HEK293 (cell line): ENCODE data around the gene PARP9.

Experiments
- CTCF ChIA-PET: fragments of 350-600 bp; formaldehyde crosslinking; extraction: SDS; loops from one replicate; lab custom pipeline; 2021; ENCODE audit warnings: antibody characterized with exemption; lab: Yijun Ruan, JAX
- POLR2A ChIA-PET: fragments of 300-600 bp; formaldehyde crosslinking; extraction: SDS; loops from one replicate; lab custom pipeline; 2020; ENCODE audit warnings: antibody characterized with exemption, inconsistent platforms; lab: Yijun Ruan, JAX
- H3K27ac ChIP-seq: fragments of 200-500 bp; sonication (Bioruptor generic); 2 replicates; pipeline ENCODE4 v1.5.1; 2014; ENCODE audit warnings: low read depth, low read length, control low read depth, inconsistent platforms; ENCODE audit errors: extremely low read depth
- H3K36me3 ChIP-seq, 2 experiments: fragments of 200-500 bp in 1 of 2; sonication (Bioruptor generic) in 1 of 2; 1 replicate in 1 of 2; 2 replicates in 1 of 2; pipeline ENCODE4 v1.5.1; 2014 to 2017; ENCODE audit warnings: inconsistent platforms in 2 of 2, low read length in 2 of 2; ENCODE audit not compliant: control insufficient read depth in 2 of 2, insufficient read depth in 1 of 2
- H3K4me1 ChIP-seq: fragments of 200-500 bp; sonication (Bioruptor generic); 2 replicates; pipeline ENCODE4 v1.5.1; 2014; ENCODE audit warnings: mild to moderate bottlenecking, low read length, inconsistent platforms; ENCODE audit not compliant: control insufficient read depth, insufficient read depth
- H3K4me3 ChIP-seq: 2 replicates; pipeline ENCODE4 v1.5.1; 2011; ENCODE audit warnings: low read depth, mild to moderate bottlenecking, control low read depth, low read length, moderate library complexity
- H3K9me3 ChIP-seq: fragments of 200-500 bp; sonication (Bioruptor generic); 2 replicates; pipeline ENCODE4 v1.5.1; 2014; ENCODE audit warnings: low read depth, low read length, inconsistent platforms; ENCODE audit not compliant: control insufficient read depth, insufficient read depth
- ZBTB21 ChIP-seq: fragments of 450-650 bp; formaldehyde crosslinking; IDR thresholded peaks from 2 replicates; pipeline ENCODE4 v1.5.1; 2017; ENCODE audit warnings: missing biosample characterization, missing genetic modification characterization
- ZIC2 ChIP-seq: fragments of 450-650 bp; formaldehyde crosslinking; IDR thresholded peaks from 2 replicates; pipeline ENCODE4 v1.5.1; 2016; ENCODE audit warnings: missing biosample characterization, missing genetic modification characterization
- ZNF157 ChIP-seq: fragments of 450-650 bp; formaldehyde crosslinking; IDR thresholded peaks from 2 replicates; pipeline ENCODE4 v1.5.1; 2016; ENCODE audit warnings: missing biosample characterization, missing genetic modification characterization
- ZNF16 ChIP-seq: fragments of 450-650 bp; formaldehyde crosslinking; IDR thresholded peaks from 2 replicates; pipeline ENCODE4 v1.5.1; 2016; ENCODE audit warnings: low read depth, missing biosample characterization, missing genetic modification characterization
- ZNF311 ChIP-seq: fragments of 450-650 bp; formaldehyde crosslinking; IDR thresholded peaks from 2 replicates; pipeline ENCODE4 v1.5.1; 2017; ENCODE audit warnings: missing biosample characterization, missing genetic modification characterization, borderline replicate concordance
- ZNF341 ChIP-seq: fragments of 450-650 bp; formaldehyde crosslinking; IDR thresholded peaks from 2 replicates; pipeline ENCODE4; 2016; ENCODE audit warnings: low read depth, missing biosample characterization, missing genetic modification characterization
- ZNF366 ChIP-seq: fragments of 450-650 bp; formaldehyde crosslinking; conservative IDR thresholded peaks from 2 replicates; pipeline ENCODE4 v1.5.1; 2016; ENCODE audit warnings: missing biosample characterization, missing genetic modification characterization
- ZNF391 ChIP-seq: fragments of 450-650 bp; formaldehyde crosslinking; IDR thresholded peaks from 2 replicates; pipeline ENCODE4 v1.5.1; 2016; ENCODE audit warnings: low read depth, missing biosample characterization, missing genetic modification characterization, borderline replicate concordance
- ZNF423 ChIP-seq: fragments of 450-650 bp; formaldehyde crosslinking; IDR thresholded peaks from 2 replicates; pipeline ENCODE4 v1.5.1; 2016; ENCODE audit warnings: missing biosample characterization, missing genetic modification characterization
- ZNF549 ChIP-seq: fragments of 450-650 bp; IDR thresholded peaks from 2 replicates; pipeline ENCODE4 v1.5.1; 2018; ENCODE audit warnings: missing biosample characterization, missing genetic modification characterization, mild to moderate bottlenecking, inconsistent platforms, moderate library complexity
- ZNF555 ChIP-seq: fragments of 450-650 bp; formaldehyde crosslinking; conservative IDR thresholded peaks from 2 replicates; pipeline ENCODE4 v1.5.1; 2017; ENCODE audit warnings: missing biosample characterization, mild to moderate bottlenecking, missing genetic modification characterization, inconsistent platforms
- ZNF560 ChIP-seq: fragments of 450-650 bp; formaldehyde crosslinking; IDR thresholded peaks from 2 replicates; pipeline ENCODE4 v1.5.1; 2017; ENCODE audit warnings: missing biosample characterization, missing genetic modification characterization, borderline replicate concordance
- ZNF610 ChIP-seq: fragments of 450-650 bp; formaldehyde crosslinking; IDR thresholded peaks from 2 replicates; pipeline ENCODE4 v1.5.1; 2016; ENCODE audit warnings: missing biosample characterization, missing genetic modification characterization, borderline replicate concordance
- ZNF664 ChIP-seq: fragments of 450-650 bp; formaldehyde crosslinking; IDR thresholded peaks from 2 replicates; pipeline ENCODE4 v1.5.1; 2016; ENCODE audit warnings: missing biosample characterization, missing genetic modification characterization
- ZNF701 ChIP-seq: fragments of 450-650 bp; formaldehyde crosslinking; IDR thresholded peaks from 2 replicates; pipeline ENCODE4 v1.5.1; 2016; ENCODE audit warnings: missing biosample characterization, missing genetic modification characterization
- ZNF747 ChIP-seq: fragments of 450-650 bp; formaldehyde crosslinking; IDR thresholded peaks from 2 replicates; pipeline ENCODE4 v1.5.1; 2016; ENCODE audit warnings: missing biosample characterization, missing genetic modification characterization
- ZNF76 ChIP-seq: fragments of 450-650 bp; formaldehyde crosslinking; IDR thresholded peaks from 2 replicates; pipeline ENCODE4; 2016; ENCODE audit warnings: low read depth, missing biosample characterization, missing genetic modification characterization, borderline replicate concordance
- ZSCAN23 ChIP-seq: fragments of 450-650 bp; formaldehyde crosslinking; IDR thresholded peaks from 2 replicates; pipeline ENCODE4 v1.5.1; 2016; ENCODE audit warnings: missing biosample characterization, missing genetic modification characterization
- TF ChIP-seq, protein P1 (sequence below): fragments of 450-650 bp; formaldehyde crosslinking; IDR thresholded peaks from 2 replicates; pipeline ENCODE4 v1.5.1; 2016; ENCODE audit warnings: missing biosample characterization, missing genetic modification characterization
- TF ChIP-seq, protein P2 (sequence below): fragments of 450-650 bp; formaldehyde crosslinking; IDR thresholded peaks from 2 replicates; pipeline ENCODE4 v1.5.0; 2017; ENCODE audit warnings: missing biosample characterization, missing genetic modification characterization, borderline replicate concordance
- TF ChIP-seq, protein P3 (sequence below): fragments of 450-650 bp; formaldehyde crosslinking; IDR thresholded peaks from 2 replicates; pipeline ENCODE4 v1.5.1; 2017; ENCODE audit warnings: missing biosample characterization, missing genetic modification characterization

Gene PARP9

DNA sequence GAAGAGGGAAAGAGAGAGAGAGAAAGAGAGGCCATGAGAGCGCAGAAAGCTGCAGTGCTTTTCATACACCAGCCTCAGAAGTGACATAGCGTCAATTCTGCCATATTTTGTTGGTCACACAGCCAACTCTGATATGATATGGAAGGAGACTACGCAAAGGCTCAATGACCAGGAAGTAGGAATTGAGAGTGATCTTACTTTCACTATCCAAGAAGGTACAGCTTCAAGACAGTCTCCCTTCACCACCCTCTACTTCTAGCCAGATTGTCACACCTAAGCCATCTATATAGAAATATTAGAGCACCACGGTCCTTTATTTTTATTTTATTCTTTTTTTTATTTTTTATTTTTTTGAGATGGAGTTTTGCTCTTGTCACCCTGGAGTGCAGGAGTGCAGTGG is 34.5 kb upstream of the PARP9 start (continued):
- TF ChIP-seq, protein P1, sequence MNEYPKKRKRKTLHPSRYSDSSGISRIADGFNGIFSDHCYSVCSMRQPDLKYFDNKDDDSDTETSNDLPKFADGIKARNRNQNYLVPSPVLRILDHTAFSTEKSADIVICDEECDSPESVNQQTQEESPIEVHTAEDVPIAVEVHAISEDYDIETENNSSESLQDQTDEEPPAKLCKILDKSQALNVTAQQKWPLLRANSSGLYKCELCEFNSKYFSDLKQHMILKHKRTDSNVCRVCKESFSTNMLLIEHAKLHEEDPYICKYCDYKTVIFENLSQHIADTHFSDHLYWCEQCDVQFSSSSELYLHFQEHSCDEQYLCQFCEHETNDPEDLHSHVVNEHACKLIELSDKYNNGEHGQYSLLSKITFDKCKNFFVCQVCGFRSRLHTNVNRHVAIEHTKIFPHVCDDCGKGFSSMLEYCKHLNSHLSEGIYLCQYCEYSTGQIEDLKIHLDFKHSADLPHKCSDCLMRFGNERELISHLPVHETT (tag by site-specific recombination): no peak
- TF ChIP-seq ZNF366 (tag by site-specific recombination): no peak
- TF ChIP-seq ZNF701 (tag by site-specific recombination): no peak
- TF ChIP-seq ZNF664 (tag by site-specific recombination): no peak

DNA sequence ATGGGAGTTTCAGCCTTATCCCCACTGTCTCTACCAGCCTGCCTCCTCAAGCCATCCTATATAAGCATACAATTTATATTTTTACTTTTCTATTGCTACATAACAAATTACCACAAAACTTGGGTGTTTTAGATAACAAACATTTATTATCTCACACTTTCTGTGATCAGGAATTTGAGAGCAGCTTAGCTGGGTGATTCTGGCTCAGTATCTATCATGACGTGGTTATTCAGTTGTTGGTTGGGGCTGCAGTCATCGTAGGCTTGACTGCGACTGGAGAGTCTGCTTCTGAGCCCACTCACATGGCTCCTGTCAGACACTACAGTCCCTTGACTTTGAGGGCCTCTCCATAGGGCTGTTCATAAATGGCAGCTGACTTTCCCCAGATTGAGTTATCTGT is 34.1 kb upstream of the PARP9 start:
- no peak for TF ChIP-seq ZNF560 (tag by site-specific recombination)
- no peak for TF ChIP-seq ZNF311 (tag by site-specific recombination)
- TF ChIP-seq ZNF423 (tag by site-specific recombination): no peak
- no peak for TF ChIP-seq ZNF391 (tag by site-specific recombination)
- TF ChIP-seq ZSCAN23 (tag by site-specific recombination): no peak
- TF ChIP-seq, protein P2, sequence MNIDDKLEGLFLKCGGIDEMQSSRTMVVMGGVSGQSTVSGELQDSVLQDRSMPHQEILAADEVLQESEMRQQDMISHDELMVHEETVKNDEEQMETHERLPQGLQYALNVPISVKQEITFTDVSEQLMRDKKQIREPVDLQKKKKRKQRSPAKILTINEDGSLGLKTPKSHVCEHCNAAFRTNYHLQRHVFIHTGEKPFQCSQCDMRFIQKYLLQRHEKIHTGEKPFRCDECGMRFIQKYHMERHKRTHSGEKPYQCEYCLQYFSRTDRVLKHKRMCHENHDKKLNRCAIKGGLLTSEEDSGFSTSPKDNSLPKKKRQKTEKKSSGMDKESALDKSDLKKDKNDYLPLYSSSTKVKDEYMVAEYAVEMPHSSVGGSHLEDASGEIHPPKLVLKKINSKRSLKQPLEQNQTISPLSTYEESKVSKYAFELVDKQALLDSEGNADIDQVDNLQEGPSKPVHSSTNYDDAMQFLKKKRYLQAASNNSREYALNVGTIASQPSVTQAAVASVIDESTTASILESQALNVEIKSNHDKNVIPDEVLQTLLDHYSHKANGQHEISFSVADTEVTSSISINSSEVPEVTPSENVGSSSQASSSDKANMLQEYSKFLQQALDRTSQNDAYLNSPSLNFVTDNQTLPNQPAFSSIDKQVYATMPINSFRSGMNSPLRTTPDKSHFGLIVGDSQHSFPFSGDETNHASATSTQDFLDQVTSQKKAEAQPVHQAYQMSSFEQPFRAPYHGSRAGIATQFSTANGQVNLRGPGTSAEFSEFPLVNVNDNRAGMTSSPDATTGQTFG (tag by site-specific recombination): no peak
- no peak for TF ChIP-seq ZNF157 (tag by site-specific recombination)
- TF ChIP-seq ZNF549 (tag by site-specific recombination): no peak
- TF ChIP-seq, protein P3, sequence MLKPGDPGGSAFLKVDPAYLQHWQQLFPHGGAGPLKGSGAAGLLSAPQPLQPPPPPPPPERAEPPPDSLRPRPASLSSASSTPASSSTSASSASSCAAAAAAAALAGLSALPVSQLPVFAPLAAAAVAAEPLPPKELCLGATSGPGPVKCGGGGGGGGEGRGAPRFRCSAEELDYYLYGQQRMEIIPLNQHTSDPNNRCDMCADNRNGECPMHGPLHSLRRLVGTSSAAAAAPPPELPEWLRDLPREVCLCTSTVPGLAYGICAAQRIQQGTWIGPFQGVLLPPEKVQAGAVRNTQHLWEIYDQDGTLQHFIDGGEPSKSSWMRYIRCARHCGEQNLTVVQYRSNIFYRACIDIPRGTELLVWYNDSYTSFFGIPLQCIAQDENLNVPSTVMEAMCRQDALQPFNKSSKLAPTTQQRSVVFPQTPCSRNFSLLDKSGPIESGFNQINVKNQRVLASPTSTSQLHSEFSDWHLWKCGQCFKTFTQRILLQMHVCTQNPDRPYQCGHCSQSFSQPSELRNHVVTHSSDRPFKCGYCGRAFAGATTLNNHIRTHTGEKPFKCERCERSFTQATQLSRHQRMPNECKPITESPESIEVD (tag by site-specific recombination): no peak
- TF ChIP-seq ZNF555 (tag by site-specific recombination): no peak
- no peak for TF ChIP-seq ZBTB21 (tag by site-specific recombination)
- no peak for TF ChIP-seq ZNF76 (tag by site-specific recombination)
- TF ChIP-seq ZNF610: no peak
- TF ChIP-seq ZIC2 (tag by site-specific recombination): no peak
- TF ChIP-seq ZNF341: no peak
- TF ChIP-seq ZNF16: no peak
- TF ChIP-seq ZNF747 (tag by site-specific recombination): no peak
- Histone ChIP-seq H3K36me3 (no peaks in the 10 kb centered on the region), H3K27ac (no peak overlapping the region), H3K4me3 (no peak overlapping the region), H3K9me3 (no peaks in the 10 kb centered on the region), H3K4me1 (no peaks in the 10 kb centered on the region)
- ChIA-PET POLR2A (no interaction called here), CTCF (interaction anchor here (0.7 kb wide), 2 partner anchors 20 to 62 kb away, joined by 3 to 4 read pairs; no protein-coding TSS in a partner anchor)
